H9 (cell line): Measurements from ENCODE around the gene RPLP2. TPM values are rescaled to one million over a fixed set of nuclear protein-coding genes. Genes with fewer than 3 reads are reported as not detected.

Experiments used
- DNase-seq: peaks from one replicate; pipeline ENCODE4 v3.0.0-alpha.2; 2017
- H2AFZ ChIP-seq: one replicate; pipeline ENCODE4 v1.6.1; 2013; ENCODE audit warnings: mild to moderate bottlenecking, low read length, control low read depth, moderate library complexity
- H2AK5ac ChIP-seq: 2 replicates; pipeline ENCODE4 v1.6.1; 2013; ENCODE audit warnings: low read length, control low read depth, mixed read lengths; ENCODE audit not compliant: insufficient read length
- H2BK120ac ChIP-seq: one replicate; pipeline ENCODE4 v1.6.1; 2013; ENCODE audit warnings: low read depth, mild to moderate bottlenecking, low read length, control low read depth, inconsistent platforms; ENCODE audit not compliant: poor library complexity, severe bottlenecking
- H2BK12ac ChIP-seq: 2 replicates; pipeline ENCODE4 v1.6.1; 2013; ENCODE audit warnings: low read length, control low read depth, mixed read lengths, low read depth; ENCODE audit not compliant: insufficient read length
- H2BK15ac ChIP-seq: 2 replicates; pipeline ENCODE4 v1.6.1; 2013; ENCODE audit warnings: low read depth, low read length, control low read depth
- H2BK20ac ChIP-seq: one replicate; pipeline ENCODE4 v1.6.1; 2013; ENCODE audit warnings: low read depth, mild to moderate bottlenecking, low read length, control low read depth, inconsistent platforms; ENCODE audit not compliant: poor library complexity, severe bottlenecking
- H2BK5ac ChIP-seq: 2 replicates; pipeline ENCODE4 v1.6.1; 2013; ENCODE audit warnings: low read length, control low read depth, mixed read lengths; ENCODE audit not compliant: insufficient read length
- H3K14ac ChIP-seq: 2 replicates; pipeline ENCODE4 v1.6.1; 2013; ENCODE audit warnings: low read length, control low read depth; ENCODE audit not compliant: insufficient read depth
- H3K18ac ChIP-seq: 2 replicates; pipeline ENCODE4 v1.6.1; 2013; ENCODE audit warnings: low read depth, mild to moderate bottlenecking, mixed read lengths, low read length, control low read depth; ENCODE audit not compliant: insufficient read length
- H3K23ac ChIP-seq: 2 replicates; pipeline ENCODE4 v1.6.1; 2013; ENCODE audit warnings: low read length, control low read depth, mixed read lengths, low read depth; ENCODE audit not compliant: insufficient read length
- H3K23me2 ChIP-seq: 2 replicates; pipeline ENCODE4 v1.6.1; 2013; ENCODE audit warnings: low read depth, mild to moderate bottlenecking, mixed read lengths, low read length, control low read depth; ENCODE audit not compliant: insufficient read length, poor library complexity, severe bottlenecking
- H3K27ac ChIP-seq: 2 replicates; pipeline ENCODE4 v1.5.1; 2013; ENCODE audit warnings: low read length, control low read depth, mixed read lengths, low read depth; ENCODE audit not compliant: insufficient read length
- H3K27me3 ChIP-seq: 2 replicates; pipeline ENCODE4 v1.6.1; 2013; ENCODE audit warnings: low read length, control low read depth, inconsistent platforms; ENCODE audit not compliant: insufficient read depth
- H3K4ac ChIP-seq: 2 replicates; pipeline ENCODE4 v1.6.1; 2013; ENCODE audit warnings: low read depth, mild to moderate bottlenecking, control low read depth, inconsistent platforms, low read length, moderate library complexity
- H3K4me1 ChIP-seq: 2 replicates; pipeline ENCODE4 v1.6.1; 2013; ENCODE audit warnings: low read length, control low read depth, inconsistent platforms; ENCODE audit not compliant: insufficient read depth
- H3K4me2 ChIP-seq: 2 replicates; pipeline ENCODE4 v1.6.1; 2013; ENCODE audit warnings: low read length, control low read depth, mixed read lengths; ENCODE audit not compliant: insufficient read length, insufficient read depth
- H3K56ac ChIP-seq: 2 replicates; pipeline ENCODE4 v1.6.1; 2013; ENCODE audit warnings: low read depth, mild to moderate bottlenecking, mixed read lengths, low read length, control low read depth; ENCODE audit not compliant: insufficient read length
- H3K79me1 ChIP-seq: 2 replicates; pipeline ENCODE4 v1.6.1; 2013; ENCODE audit warnings: low read depth, mild to moderate bottlenecking, moderate library complexity, low read length, control low read depth, inconsistent platforms; ENCODE audit not compliant: insufficient read depth, poor library complexity, severe bottlenecking
- H3K79me2 ChIP-seq: 2 replicates; pipeline ENCODE4 v1.6.1; 2013; ENCODE audit warnings: low read length, control low read depth, inconsistent platforms; ENCODE audit not compliant: insufficient read depth
- H3K9ac ChIP-seq: 2 replicates; pipeline ENCODE4 v1.6.1; 2013; ENCODE audit warnings: low read length, control low read depth, mixed read lengths; ENCODE audit not compliant: insufficient read length; ENCODE audit errors: extremely low read depth
- H3K9me3 ChIP-seq: one replicate; pipeline ENCODE4 v1.6.1; 2013; ENCODE audit warnings: low read depth, low read length, inconsistent platforms; ENCODE audit not compliant: control insufficient read depth
- H3T11ph ChIP-seq: one replicate; pipeline ENCODE4 v1.6.1; 2013; ENCODE audit warnings: mild to moderate bottlenecking, low read length, control low read depth, inconsistent platforms
- H4K20me1 ChIP-seq: one replicate; pipeline ENCODE4 v1.6.1; 2013; ENCODE audit not compliant: control insufficient read depth, insufficient read length, insufficient read depth
- H4K5ac ChIP-seq: 2 replicates; pipeline ENCODE4 v1.6.1; 2013; ENCODE audit warnings: low read depth, mild to moderate bottlenecking, mixed read lengths, low read length, control low read depth; ENCODE audit not compliant: insufficient read length
- H4K8ac ChIP-seq: replicated peaks from 2 replicates; pipeline ENCODE4 v1.6.1; 2013; ENCODE audit warnings: low read length, control low read depth, mixed read lengths, low read depth; ENCODE audit not compliant: insufficient read length
- H4K91ac ChIP-seq: 2 replicates; pipeline ENCODE4 v1.6.1; 2013; ENCODE audit warnings: low read depth, mild to moderate bottlenecking, moderate library complexity, mixed read lengths, low read length, control low read depth; ENCODE audit not compliant: insufficient read length
- H3K27ac Mint-ChIP-seq, 3 experiments: 2 replicates in 2 of 3; 3 replicates in 1 of 3; pipeline ENCODE4 v1.8.0; 2020 to 2021; ENCODE audit warnings: mixed read lengths in 3 of 3, mild to moderate bottlenecking in 1 of 3, moderate library complexity in 1 of 3
- H3K27me3 Mint-ChIP-seq: 2 replicates; pipeline ENCODE4 v1.8.0; 2021; ENCODE audit warnings: low read depth, mild to moderate bottlenecking, moderate library complexity, mixed read lengths
- H3K36me3 Mint-ChIP-seq, 3 experiments: 2 replicates in 2 of 3; 3 replicates in 1 of 3; pipeline ENCODE4 v1.8.0; 2020 to 2021; ENCODE audit warnings: low read depth in 3 of 3, mixed read lengths in 3 of 3; ENCODE audit not compliant: insufficient read depth in 1 of 3
- H3K4me1 Mint-ChIP-seq, 2 experiments: 2 replicates each; pipeline ENCODE4 v1.8.0; 2020; ENCODE audit warnings: mixed read lengths in 2 of 2
- H3K4me3 Mint-ChIP-seq, 2 experiments: 2 replicates in 1 of 2; 3 replicates in 1 of 2; pipeline ENCODE4 v1.8.0; 2020 to 2021; ENCODE audit warnings: mild to moderate bottlenecking in 2 of 2, mixed read lengths in 2 of 2, moderate library complexity in 1 of 2
- H3K9me3 Mint-ChIP-seq, 2 experiments: 2 replicates in 1 of 2; 3 replicates in 1 of 2; pipeline ENCODE4 v1.8.0; 2020; ENCODE audit warnings: mild to moderate bottlenecking in 2 of 2, mixed read lengths in 2 of 2, moderate library complexity in 1 of 2
- CTCF ChIP-seq: fragments of 200-600 bp; sonication (generic); conservative IDR thresholded peaks from 3 replicates; pipeline ENCODE4 v1.8.0; 2021; ENCODE audit warnings: antibody characterized with exemption, mild to moderate bottlenecking
- WGBS: extraction: QIAGEN DNeasy Blood & Tissue Kit; methylation state at CpG from one replicate; pipeline ENCODE4 v1.1.7; 2013; ENCODE audit warnings: missing lambda C conversion rate, low lambda C conversion rate, mixed read lengths; ENCODE audit not compliant: insufficient read length; ENCODE audit errors: extremely low coverage; 5-methylcytosine and 5-hydroxymethylcytosine counted together
- total RNA-seq: library from RNA; stranded (reverse); gene quantifications from 2 replicates; pipeline ENCODE4 v1.2.1, GENCODE V29; 2021

RPLP2 gene
- total RNA-seq, 1 experiment from 2014 or later: 2,138 TPM

GRCh38 chr11:782264-783174 is 27.2 kb upstream of the RPLP2 start:
- H3K27me3 Mint-ChIP-seq: peaks cover 10% of the 10 kb centered on the region
- Histone ChIP-seq H3K9ac (no peak overlapping the region), H2BK12ac (no peak overlapping the region), H2BK120ac (no peak overlapping the region), H2BK15ac (no peak overlapping the region), H4K91ac (no peak overlapping the region), H3K14ac (no peak overlapping the region; the same call in 1 of the 2 replicates), H3K18ac (no peak overlapping the region), H3K27me3 (no peaks in the 10 kb centered on the region), H3K23me2 (peaks cover 10% of the 10 kb centered on the region), H4K5ac (no peak overlapping the region), H3K9me3 (no peaks in the 10 kb centered on the region), H2BK5ac (no peak overlapping the region), H3K4me1 (peaks cover 2% of the 10 kb centered on the region; the same call in 1 of the 2 replicates), H3K56ac (no peak overlapping the region), H3K27ac (no peak overlapping the region), H3K4me2 (no peak overlapping the region), H3K79me1 (peaks cover 4% of the 10 kb centered on the region), H2BK20ac (no peak overlapping the region), H4K20me1 (no peaks in the 10 kb centered on the region), H3K79me2 (no peaks in the 10 kb centered on the region), H3T11ph (no peak overlapping the region), H2AK5ac (no peak overlapping the region), H2AFZ (no peak overlapping the region), H3K23ac (no peak overlapping the region), H3K4ac (no peak overlapping the region), H4K8ac (no peak overlapping the region)
- no peak for TF ChIP-seq CTCF
- WGBS: no CpG with 5 or more reads among the region's 36 CpGs
- no peak for DNase-seq
- peaks cover 4 to 21% (median 17%) of the 10 kb centered on the region in 3 experiments; a peak in 6 of 7 replicates for H3K36me3 Mint-ChIP-seq
- peak overlapping the region; percentile 32 to 73; a peak in 1 of 5 replicates for H3K4me3 Mint-ChIP-seq
- no peak overlapping the region for H3K27ac Mint-ChIP-seq
- H3K9me3 Mint-ChIP-seq: no peaks in the 10 kb centered on the region
- H3K4me1 Mint-ChIP-seq: peaks cover 22 to 34% of the 10 kb centered on the region in 2 experiments
